Activated CD8-positive, alpha-beta memory T cell treated with anti-CD3 and anti-CD28 coated beads for 48 hours (primary cell): Measurements from ENCODE around the gene LRRC32.

Source experiments
- DNase-seq, 3 experiments: peaks; one replicate each; pipeline ENCODE4 v3.0.0-alpha.2; 2020; ENCODE audit warnings: low read depth in 2 of 3, low spot score in 2 of 3

The LRRC32 gene

GRCh38 chr11:76670485-76671236 is at the start of gene LRRC32:
Gene LRRC32 (minus strand): TSS chr11:76670747. CDS start chr11:76665954, 4,793 bp downstream.
- no peak for DNase-seq

- no peak for DNase-seq
These were observed 49.1 kb upstream of the LRRC32 start for GRCh38 chr11:76719686-76720085.

- DNase-seq = no peak
These were observed 48.7 kb upstream of the LRRC32 start for GRCh38 chr11:76719281-76719680.

GRCh38 chr11:76717816-76718215 is 47.3 kb upstream of the LRRC32 start:
- no peak for DNase-seq

- no peak for DNase-seq
These were observed 46.8 kb upstream of the LRRC32 start for GRCh38 chr11:76717369-76717768.

GRCh38 chr11:76716268-76716667 is 45.7 kb upstream of the LRRC32 start:
- no peak for DNase-seq

- DNase-seq = no peak
These were observed 43.9 kb upstream of the LRRC32 start for GRCh38 chr11:76714493-76714892.

- DNase-seq = no peak
These were observed 43.0 kb upstream of the LRRC32 start for GRCh38 chr11:76713499-76713898.

- DNase-seq = no peak
These were observed 41.6 kb upstream of the LRRC32 start for GRCh38 chr11:76712125-76712524.

- no peak for DNase-seq
These were observed 39.2 kb upstream of the LRRC32 start for GRCh38 chr11:76709756-76710155.

- DNase-seq = no peak
These were observed 38.6 kb upstream of the LRRC32 start for GRCh38 chr11:76708972-76709660.

GRCh38 chr11:76707293-76707825 is 36.8 kb upstream of the LRRC32 start:
- no peak for DNase-seq

GRCh38 chr11:76706667-76707066 is 36.1 kb upstream of the LRRC32 start:
- DNase-seq = no peak

- DNase-seq = no peak
These were observed 35.3 kb upstream of the LRRC32 start for GRCh38 chr11:76705826-76706225.

GRCh38 chr11:76704171-76704948 is 33.8 kb upstream of the LRRC32 start:
- no peak for DNase-seq

- no peak for DNase-seq
These were observed 33.2 kb upstream of the LRRC32 start for GRCh38 chr11:76703707-76704106.

- DNase-seq = no peak
These were observed 32.0 kb upstream of the LRRC32 start for GRCh38 chr11:76702336-76703128.

GRCh38 chr11:76701294-76702040 is 30.9 kb upstream of the LRRC32 start:
- DNase-seq = no peak

- no peak for DNase-seq
These were observed 29.9 kb upstream of the LRRC32 start for GRCh38 chr11:76700177-76701100.
